ENCODE measurements around the gene NUCB2. TPM values are rescaled to one million over a fixed set of nuclear protein-coding genes. Genes with fewer than 3 reads are reported as not detected.

Gene NUCB2
- total and polyA plus RNA-seq, 2 of the 8 experiments (the other 6 are each of a cell fraction or from before 2014, with no cell fraction given) = 9.0 to 34.2 TPM

Other genes with a start within 250 kb of the NUCB2 start
- gene RPS13, start 199.1 kb upstream of the NUCB2 start, total RNA-seq (2021; fragmentation: NEBNext Ultra II Directional; extraction: Animal tissue kit (Norgen Biotek cat#: 25700)) = 1,310 and 1,336 TPM in 2 replicates
- gene RPS13, start 199.1 kb upstream of the NUCB2 start, polyA plus RNA-seq (2011; rRNA removed) = 1,818 and 2,270 TPM in 2 replicates
- gene PIK3C2A, start 68.8 kb upstream of the NUCB2 start, total RNA-seq (2021; fragmentation: NEBNext Ultra II Directional; extraction: Animal tissue kit (Norgen Biotek cat#: 25700)) = 117 and 127 TPM in 2 replicates
- gene PIK3C2A, start 68.8 kb upstream of the NUCB2 start, polyA plus RNA-seq (2011; rRNA removed) = 11.8 and 20.1 TPM in 2 replicates
- gene NCR3LG1, start 75.1 kb downstream of the NUCB2 start, total RNA-seq (2021; fragmentation: NEBNext Ultra II Directional; extraction: Animal tissue kit (Norgen Biotek cat#: 25700)) = 1.7 and 1.9 TPM in 2 replicates
- 0.49 and 0.68 TPM in 2 replicates for gene NCR3LG1, start 75.1 kb downstream of the NUCB2 start, polyA plus RNA-seq (2011; rRNA removed)
- 6.3 and 8.3 TPM in 2 replicates for gene KCNJ11, start 111.9 kb downstream of the NUCB2 start, total RNA-seq (2021; fragmentation: NEBNext Ultra II Directional; extraction: Animal tissue kit (Norgen Biotek cat#: 25700))
- gene KCNJ11, start 111.9 kb downstream of the NUCB2 start, polyA plus RNA-seq (2011; rRNA removed) = 3.8 and 6.5 TPM in 2 replicates
- 2.6 and 3.7 TPM in 2 replicates for gene ABCC8, start 200.1 kb downstream of the NUCB2 start, total RNA-seq (2021; fragmentation: NEBNext Ultra II Directional; extraction: Animal tissue kit (Norgen Biotek cat#: 25700))
- gene ABCC8, start 200.1 kb downstream of the NUCB2 start, polyA plus RNA-seq (2011; rRNA removed) = 4.9 and 7.1 TPM in 2 replicates

All from H1 (cell line).